Peyer's patch (tissue), 4 donors: ENCODE results near the gene MEF2C.

Source experiments
- POLR2A ChIP-seq, 2 donors: fragments of 450-650 bp; IDR thresholded peaks; one replicate each; pipeline ENCODE4 v1.5.1; 2017; ENCODE audit warnings: antibody characterized with exemption in 2 of 2, mild to moderate bottlenecking in 2 of 2, moderate library complexity in 2 of 2
- TF ChIP-seq, protein P1 (sequence below), 6 experiments: fragments of 450-650 bp in 4 of 6; fragments of 200-600 bp in 2 of 6; sonication (generic) in 1 of 6; IDR thresholded peaks; one replicate each; pipeline ENCODE4 v1.5.1; 2017 to 2019; ENCODE audit warnings: antibody characterized with exemption in 6 of 6, mild to moderate bottlenecking in 3 of 6, moderate library complexity in 1 of 6

DNA sequence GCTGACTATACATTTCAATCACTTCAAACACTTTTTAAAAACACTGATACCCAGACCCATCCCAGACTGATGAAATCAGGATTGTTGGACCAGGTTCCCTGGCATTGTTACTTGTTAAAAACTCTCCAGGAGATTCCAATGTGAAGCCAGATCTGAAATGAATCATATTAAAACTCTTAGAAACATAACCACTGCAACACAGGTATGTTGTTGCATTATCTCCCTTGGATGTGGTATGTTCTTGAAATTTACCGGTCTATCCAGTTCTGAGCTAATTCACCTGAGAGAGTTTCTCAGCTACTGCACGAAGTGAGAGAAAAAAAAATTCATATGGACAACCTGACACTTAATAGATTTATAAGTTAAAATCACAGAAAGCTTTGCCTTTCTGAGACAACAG lies 21.8 kb downstream of the MEF2C start:
- TF ChIP-seq, protein P1, sequence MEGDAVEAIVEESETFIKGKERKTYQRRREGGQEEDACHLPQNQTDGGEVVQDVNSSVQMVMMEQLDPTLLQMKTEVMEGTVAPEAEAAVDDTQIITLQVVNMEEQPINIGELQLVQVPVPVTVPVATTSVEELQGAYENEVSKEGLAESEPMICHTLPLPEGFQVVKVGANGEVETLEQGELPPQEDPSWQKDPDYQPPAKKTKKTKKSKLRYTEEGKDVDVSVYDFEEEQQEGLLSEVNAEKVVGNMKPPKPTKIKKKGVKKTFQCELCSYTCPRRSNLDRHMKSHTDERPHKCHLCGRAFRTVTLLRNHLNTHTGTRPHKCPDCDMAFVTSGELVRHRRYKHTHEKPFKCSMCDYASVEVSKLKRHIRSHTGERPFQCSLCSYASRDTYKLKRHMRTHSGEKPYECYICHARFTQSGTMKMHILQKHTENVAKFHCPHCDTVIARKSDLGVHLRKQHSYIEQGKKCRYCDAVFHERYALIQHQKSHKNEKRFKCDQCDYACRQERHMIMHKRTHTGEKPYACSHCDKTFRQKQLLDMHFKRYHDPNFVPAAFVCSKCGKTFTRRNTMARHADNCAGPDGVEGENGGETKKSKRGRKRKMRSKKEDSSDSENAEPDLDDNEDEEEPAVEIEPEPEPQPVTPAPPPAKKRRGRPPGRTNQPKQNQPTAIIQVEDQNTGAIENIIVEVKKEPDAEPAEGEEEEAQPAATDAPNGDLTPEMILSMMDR (IDR thresholded peaks at IDR 0.05), result no peak
- TF ChIP-seq POLR2A (IDR thresholded peaks at IDR 0.05), result no peak
